ENCODE data around the gene HDAC4. TPM values are rescaled to one million over a fixed set of nuclear protein-coding genes. Genes with fewer than 3 reads are reported as not detected.
"Not testable (repeated sequence)": the region's sequence is repeated elsewhere in the genome, so short reads cannot be mapped to it uniquely, and the experiment has no call there.

Gene HDAC4
- polyA plus RNA-seq, 6 donors from 2014 or later = 1.5 to 6.8 (median 2.8) TPM; not detected in 1

DNA sequence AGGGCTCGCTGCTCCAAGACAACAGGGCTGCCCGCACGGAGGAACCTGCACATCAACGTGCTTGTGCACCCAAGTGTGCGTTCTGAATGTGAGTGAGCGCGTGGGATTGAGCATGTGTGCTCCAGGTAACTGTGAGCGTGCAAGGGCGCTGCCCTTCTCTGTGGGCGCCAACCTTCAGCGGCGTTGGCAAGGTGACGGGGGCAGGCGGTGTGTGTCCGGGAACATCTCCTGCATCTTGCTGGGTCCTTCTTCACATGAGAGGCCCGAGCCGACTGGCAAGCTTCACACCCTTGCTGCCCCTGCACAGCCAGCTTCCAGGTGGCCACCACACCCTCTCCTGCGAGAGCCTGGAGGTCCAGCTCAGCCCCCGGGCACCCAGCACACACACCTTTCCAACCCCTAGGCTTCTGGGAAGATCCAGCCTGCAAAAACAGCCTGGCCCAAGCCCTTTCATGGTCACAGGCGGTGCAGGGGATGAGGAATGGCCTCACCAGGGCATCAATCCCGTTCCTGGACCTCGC is 220.9 kb downstream of the HDAC4 start:
- Mint-ChIP-seq H3K9me3 (peaks cover under 1 to 30% (median 14%) of the 10 kb centered on the region in 7 donors), H3K4me3 (no peak overlapping the region), H3K4me1 (no peaks in the 10 kb centered on the region), H3K27me3 (no peaks in the 10 kb centered on the region), H3K27ac (no peak overlapping the region), H3K36me3 (peaks cover 39 to 43% of the 10 kb centered on the region in 2 donors)
- ATAC-seq (ENCODE audit: low read depth in 2 of 2) (no peak), DNase-seq (no peak)

DNA sequence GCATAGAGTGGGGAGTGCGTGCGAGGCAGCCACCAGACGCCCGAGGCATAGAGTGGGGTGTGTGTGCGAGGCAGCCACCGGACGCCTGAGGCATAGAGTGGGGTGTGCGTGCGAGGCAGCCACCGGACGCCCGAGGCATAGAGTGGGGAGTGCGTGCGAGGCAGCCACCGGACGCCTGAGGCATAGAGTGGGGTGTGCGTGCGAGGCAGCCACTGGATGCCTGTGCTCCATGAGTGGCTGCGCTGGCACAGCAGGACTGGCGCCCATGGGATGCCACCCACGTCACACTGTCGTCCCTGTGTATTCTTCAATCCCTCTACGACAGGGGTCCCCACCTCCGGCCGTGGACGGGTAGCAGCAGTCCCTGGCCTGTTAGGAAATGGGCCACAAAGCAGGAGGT is 221.9 kb downstream of the HDAC4 start:
- peak overlapping the region in 1 of 8 donors; percentile 77 for H3K4me3 Mint-ChIP-seq

DNA sequence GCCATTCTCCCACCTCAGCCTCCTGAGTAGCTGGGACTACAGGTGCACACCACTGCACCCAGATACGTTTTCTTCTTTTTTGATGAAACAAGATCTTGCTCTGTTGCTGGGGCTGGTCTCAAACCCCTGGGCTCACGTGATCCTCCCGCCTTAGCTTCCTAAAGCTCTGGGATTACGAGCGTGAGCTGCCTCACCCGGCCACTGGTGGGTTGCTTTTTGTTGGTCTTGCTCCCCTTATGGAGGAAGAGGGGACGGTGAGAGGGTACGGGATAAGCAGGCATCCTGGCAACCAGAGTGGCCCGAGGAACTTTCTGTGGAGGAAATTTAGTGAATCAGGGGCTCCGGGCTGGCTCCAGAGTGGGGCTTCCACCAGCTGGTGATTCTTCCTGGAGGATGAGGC is 222.3 kb downstream of the HDAC4 start:
- H3K4me3 Mint-ChIP-seq = peak overlapping the region in 1 of 8 donors; percentile 77
- H3K27me3 Mint-ChIP-seq = no peaks in the 10 kb centered on the region
- no peaks in the 10 kb centered on the region for H3K4me1 Mint-ChIP-seq
- peaks cover 11 to 44% (median 19%) of the 10 kb centered on the region in 7 donors for H3K9me3 Mint-ChIP-seq
- peaks cover 53 to 57% of the 10 kb centered on the region in 2 donors for H3K36me3 Mint-ChIP-seq
- ATAC-seq (ENCODE audit: low read depth in 2 of 2) = no peak
- no peak for DNase-seq
- peak overlapping the region in 1 of 6 donors; percentile 49 for H3K27ac Mint-ChIP-seq

More for the DNA sequence above, 221.9 kb downstream of the HDAC4 start:
- DNase-seq (no peak), ATAC-seq (ENCODE audit: low read depth in 2 of 2) (no peak)
- Mint-ChIP-seq H3K27me3 (no peaks in the 10 kb centered on the region), H3K27ac (no peak overlapping the region), H3K4me1 (no peaks in the 10 kb centered on the region), H3K36me3 (peaks cover 49 to 52% of the 10 kb centered on the region in 2 donors), H3K9me3 (peaks cover 10 to 40% (median 18%) of the 10 kb centered on the region in 7 donors)

DNA sequence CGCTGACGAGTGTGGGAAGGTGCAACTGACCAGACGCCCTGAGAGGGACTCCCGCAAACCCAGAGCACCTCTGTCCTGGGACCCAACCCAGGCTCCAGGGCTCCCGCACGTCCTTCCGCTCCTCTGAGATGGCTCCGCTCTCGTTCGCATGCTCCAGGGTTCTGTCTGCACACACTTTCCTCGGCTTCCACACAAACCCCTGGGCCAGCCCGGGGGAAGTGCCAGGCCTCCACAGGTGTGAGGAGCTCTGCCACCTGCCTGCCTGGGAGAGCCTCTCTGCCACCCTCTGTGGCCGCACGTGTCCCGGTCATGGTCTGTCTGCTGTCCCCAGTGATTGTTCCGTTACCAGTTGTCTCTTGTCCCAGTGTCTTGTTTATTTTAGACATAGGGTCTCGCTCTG is 222.9 kb downstream of the HDAC4 start:
- H3K9me3 Mint-ChIP-seq = peaks cover 17 to 49% (median 22%) of the 10 kb centered on the region in 7 donors
- no peak overlapping the region for H3K27ac Mint-ChIP-seq
- no peak for ATAC-seq (ENCODE audit: low read depth in 2 of 2)
- no peak overlapping the region for H3K4me3 Mint-ChIP-seq
- H3K36me3 Mint-ChIP-seq = peaks cover 59 to 61% of the 10 kb centered on the region in 2 donors
- no peak for DNase-seq
- no peaks in the 10 kb centered on the region for H3K27me3 Mint-ChIP-seq
- no peaks in the 10 kb centered on the region for H3K4me1 Mint-ChIP-seq

GRCh38 chr2:239177325-239177724 is 223.5 kb downstream of the HDAC4 start:
- Mint-ChIP-seq H3K27me3 (no peaks in the 10 kb centered on the region), H3K4me1 (no peaks in the 10 kb centered on the region), H3K36me3 (peaks cover 65 to 67% of the 10 kb centered on the region in 2 donors), H3K4me3 (no peak overlapping the region), H3K27ac (no peak overlapping the region), H3K9me3 (peaks cover 22 to 55% (median 27%) of the 10 kb centered on the region in 7 donors)
- no peak for DNase-seq
- no peak for ATAC-seq (ENCODE audit: low read depth in 2 of 2)

DNA sequence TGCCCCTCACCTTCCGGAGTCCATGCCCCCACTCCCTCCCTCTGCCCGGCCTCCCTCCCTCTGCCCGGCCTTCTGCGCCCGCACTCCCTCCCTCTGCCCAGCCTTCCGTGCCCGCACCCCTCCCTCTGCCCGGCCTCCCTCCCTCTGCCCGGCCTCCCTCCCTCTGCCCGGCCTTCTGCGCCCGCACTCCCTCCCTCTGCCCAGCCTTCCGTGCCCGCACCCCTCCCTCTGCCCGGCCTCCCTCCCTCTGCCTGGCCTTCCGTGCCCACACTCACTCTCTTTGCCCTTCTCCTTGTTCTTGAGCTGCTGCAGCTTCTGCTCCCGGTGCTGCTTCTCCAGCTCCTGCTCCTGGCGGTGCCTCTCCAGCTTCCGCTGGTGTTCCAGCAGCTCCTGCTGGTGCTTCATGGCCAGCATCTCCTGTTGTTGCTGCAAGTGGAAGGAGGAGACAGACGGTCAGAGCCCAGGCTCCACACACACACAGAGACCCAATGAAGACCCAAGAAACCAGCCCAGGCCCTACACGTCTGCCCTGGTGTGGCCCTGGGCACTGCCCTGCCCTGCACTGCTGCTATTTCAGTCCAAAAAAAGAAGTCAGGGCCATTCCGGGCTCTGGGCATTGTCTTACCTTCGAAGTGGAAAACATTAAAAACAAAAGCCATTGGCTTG is 224.5 kb downstream of the HDAC4 start:
- ATAC-seq (ENCODE audit: low read depth in 2 of 2); H3K4me1 Mint-ChIP-seq; DNase-seq; H3K27me3 Mint-ChIP-seq; H3K4me3 Mint-ChIP-seq; H3K27ac Mint-ChIP-seq: not testable (repeated sequence)
- Mint-ChIP-seq H3K36me3 (peaks cover 71 to 76% of the 10 kb centered on the region in 2 donors), H3K9me3 (peaks cover 27 to 62% (median 34%) of the 10 kb centered on the region in 7 donors)

GRCh38 chr2:239175181-239175580 is 225.6 kb downstream of the HDAC4 start:
- ATAC-seq (ENCODE audit: low read depth in 2 of 2) (no peak), DNase-seq (no peak)
- peaks cover 32 to 72% (median 41%) of the 10 kb centered on the region in 7 donors for H3K9me3 Mint-ChIP-seq

DNA sequence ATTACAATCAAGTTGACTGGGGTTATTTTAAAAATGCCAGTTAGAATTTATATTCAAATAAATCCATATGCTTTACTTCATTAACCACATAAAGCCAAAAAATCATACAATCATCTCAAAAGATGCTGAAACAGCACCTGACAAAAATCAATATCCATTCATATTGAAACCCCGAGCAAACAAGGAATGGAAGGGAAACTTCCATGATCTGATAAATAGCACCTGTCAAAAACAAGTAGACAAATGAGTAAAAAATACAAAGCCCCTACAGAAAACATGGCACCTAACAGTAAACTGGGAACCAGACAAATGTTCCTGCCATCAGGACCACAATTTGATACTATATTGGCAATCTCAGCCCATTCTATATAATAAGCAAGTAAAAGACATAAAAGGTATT is 227.5 kb downstream of the HDAC4 start:
- DNase-seq = no peak
- Mint-ChIP-seq H3K27me3 (no peaks in the 10 kb centered on the region), H3K36me3 (peaks cover 62 to 73% of the 10 kb centered on the region in 2 donors), H3K4me3 (no peak overlapping the region), H3K27ac (peak overlapping the region in 1 of 6 donors; percentile 40), H3K4me1 (no peaks in the 10 kb centered on the region), H3K9me3 (peaks cover 26 to 69% (median 41%) of the 10 kb centered on the region in 7 donors)
- ATAC-seq (ENCODE audit: low read depth in 2 of 2) = no peak

More at GRCh38 chr2:239175181-239175580, 225.6 kb downstream of the HDAC4 start:
- H3K36me3 Mint-ChIP-seq = peaks cover 74 to 86% of the 10 kb centered on the region in 2 donors
- no peak overlapping the region for H3K4me3 Mint-ChIP-seq
- no peaks in the 10 kb centered on the region for H3K27me3 Mint-ChIP-seq
- no peak overlapping the region for H3K27ac Mint-ChIP-seq
- H3K4me1 Mint-ChIP-seq = no peaks in the 10 kb centered on the region

DNA sequence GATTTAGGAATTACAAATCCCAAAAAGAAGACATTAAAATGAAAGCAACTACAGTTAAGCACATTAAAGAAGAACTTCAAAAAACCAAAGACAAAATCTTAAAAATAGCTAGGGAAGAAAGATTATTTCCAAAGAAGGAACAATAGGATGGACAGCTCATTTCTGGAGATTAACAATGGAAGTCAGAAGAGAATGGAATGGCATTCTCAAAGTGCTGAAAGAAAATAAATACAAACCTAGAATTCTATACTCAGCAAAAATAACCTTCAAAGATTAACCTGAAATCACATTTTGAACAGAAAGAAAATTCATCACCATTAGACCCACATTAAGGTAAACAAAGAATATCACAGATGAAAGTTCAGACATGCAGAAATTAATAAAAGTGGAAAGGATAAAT is 229.2 kb downstream of the HDAC4 start:
- no peak overlapping the region for H3K27ac Mint-ChIP-seq
- peaks cover 22 to 55% (median 37%) of the 10 kb centered on the region in 7 donors for H3K9me3 Mint-ChIP-seq
- no peak for DNase-seq
- no peaks in the 10 kb centered on the region for H3K4me1 Mint-ChIP-seq
- peaks cover 52 to 56% of the 10 kb centered on the region in 2 donors for H3K36me3 Mint-ChIP-seq
- no peak for ATAC-seq (ENCODE audit: low read depth in 2 of 2)
- no peaks in the 10 kb centered on the region for H3K27me3 Mint-ChIP-seq
- no peak overlapping the region for H3K4me3 Mint-ChIP-seq

DNA sequence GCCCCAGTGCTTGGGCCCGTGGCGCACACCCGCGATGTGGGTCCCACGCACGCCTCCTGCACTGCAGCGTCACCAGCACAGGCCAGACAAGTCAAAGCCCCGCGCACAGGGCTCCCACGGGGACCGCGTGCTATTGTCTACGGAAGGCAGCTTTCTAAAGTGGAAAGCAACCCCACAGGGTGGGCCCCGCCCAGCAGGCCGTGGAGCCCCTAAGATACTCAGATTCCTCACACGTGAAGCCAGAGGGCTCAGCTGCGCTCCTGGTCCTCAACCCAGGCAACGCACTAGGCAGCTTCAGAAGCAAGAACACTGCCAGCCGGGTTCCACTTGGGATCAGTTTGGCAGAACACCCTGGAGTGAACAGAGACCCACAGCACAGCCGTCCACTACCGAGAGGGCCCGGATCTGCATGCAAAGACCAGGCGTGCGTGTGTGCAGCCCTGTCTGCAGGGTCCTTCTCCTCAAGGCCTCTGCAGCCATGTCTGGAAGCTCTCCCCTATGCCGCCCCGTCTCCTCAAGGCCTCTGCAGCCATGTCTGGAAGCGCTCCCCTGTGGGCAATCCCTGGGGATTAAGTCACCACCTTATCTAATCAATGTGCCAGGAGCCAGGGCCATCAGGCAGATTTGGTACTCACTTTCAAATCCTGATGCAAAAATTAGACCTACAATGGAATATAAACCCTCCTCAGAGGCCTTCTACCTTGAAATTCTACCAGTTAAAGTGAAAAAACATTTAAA is 231.3 kb downstream of the HDAC4 start:
- DNase-seq = no peak
- H3K9me3 Mint-ChIP-seq = peaks cover 18 to 41% (median 33%) of the 10 kb centered on the region in 7 donors
- H3K27me3 Mint-ChIP-seq = no peaks in the 10 kb centered on the region
- H3K4me3 Mint-ChIP-seq = no peak overlapping the region
- H3K27ac Mint-ChIP-seq = no peak overlapping the region
- no peak for ATAC-seq (ENCODE audit: low read depth in 2 of 2)
- H3K4me1 Mint-ChIP-seq = no peaks in the 10 kb centered on the region
- peaks cover 39 to 44% of the 10 kb centered on the region in 2 donors for H3K36me3 Mint-ChIP-seq

DNA sequence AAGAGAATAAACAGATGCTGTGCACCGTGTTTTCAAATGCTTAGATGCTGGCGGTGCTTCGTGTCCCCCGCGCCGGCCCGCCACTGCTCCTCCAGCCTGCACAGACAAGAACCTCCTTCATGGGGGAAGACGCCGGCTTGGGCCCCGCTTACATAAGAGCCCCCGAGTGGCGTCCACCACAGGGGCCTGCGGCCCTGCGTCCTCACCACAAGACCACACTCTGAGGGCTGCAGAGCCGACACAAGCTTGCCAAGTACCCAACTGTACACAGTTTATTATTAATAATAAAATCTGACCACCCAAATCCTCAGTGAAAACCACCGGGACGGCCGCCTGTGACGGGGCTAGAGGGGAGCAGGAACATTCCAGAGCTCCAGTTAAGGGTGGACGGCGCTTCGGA is 232.2 kb downstream of the HDAC4 start:
- H3K27me3 Mint-ChIP-seq = no peaks in the 10 kb centered on the region
- peaks cover 13 to 32% (median 26%) of the 10 kb centered on the region in 7 donors for H3K9me3 Mint-ChIP-seq
- H3K27ac Mint-ChIP-seq = no peak overlapping the region
- ATAC-seq (ENCODE audit: low read depth in 2 of 2) (no peak), DNase-seq (no peak)
- H3K4me1 Mint-ChIP-seq = no peaks in the 10 kb centered on the region
- H3K4me3 Mint-ChIP-seq = no peak overlapping the region
- peaks cover 30 to 35% of the 10 kb centered on the region in 2 donors for H3K36me3 Mint-ChIP-seq

DNA sequence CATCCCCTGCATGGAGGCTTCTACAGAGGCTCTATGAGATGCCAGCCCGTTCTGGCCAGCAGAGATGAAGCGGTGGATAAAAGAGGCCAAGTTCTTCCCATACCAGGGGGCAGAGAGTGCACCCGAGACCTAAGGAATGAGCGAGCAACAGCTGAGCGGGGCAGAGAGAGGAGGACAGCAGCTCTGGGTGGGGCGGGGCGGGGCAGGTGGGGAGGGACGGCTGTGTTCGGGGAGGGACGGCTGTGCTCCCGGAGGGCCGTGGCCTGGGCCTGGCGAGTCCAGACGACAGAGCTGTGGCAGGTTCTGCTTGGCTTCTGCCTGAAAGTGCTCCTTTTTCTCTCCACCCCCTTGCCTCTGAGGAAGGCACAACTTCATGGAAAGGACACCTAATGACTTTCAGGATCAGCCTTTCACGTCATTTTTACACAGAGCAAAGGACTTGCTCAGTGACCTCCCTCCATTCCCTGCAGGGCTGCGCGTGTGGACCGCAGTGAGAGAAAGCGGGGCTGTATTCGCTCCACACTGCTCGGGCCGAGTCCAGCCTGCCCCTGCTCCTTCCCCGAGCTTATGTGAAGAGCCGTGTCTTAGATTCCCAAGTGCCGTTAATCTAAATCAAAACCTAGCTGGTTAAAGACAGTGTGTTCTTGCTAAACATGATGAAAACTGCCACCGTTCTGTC is 232.9 kb downstream of the HDAC4 start:
- H3K9me3 Mint-ChIP-seq = peaks cover 12 to 25% (median 20%) of the 10 kb centered on the region in 7 donors
- DNase-seq = no peak
- H3K4me3 Mint-ChIP-seq = no peak overlapping the region
- H3K36me3 Mint-ChIP-seq = peaks cover 25 to 28% of the 10 kb centered on the region in 2 donors
- no peak overlapping the region for H3K27ac Mint-ChIP-seq
- ATAC-seq (ENCODE audit: low read depth in 2 of 2) = no peak
- no peaks in the 10 kb centered on the region for H3K4me1 Mint-ChIP-seq
- no peaks in the 10 kb centered on the region for H3K27me3 Mint-ChIP-seq

DNA sequence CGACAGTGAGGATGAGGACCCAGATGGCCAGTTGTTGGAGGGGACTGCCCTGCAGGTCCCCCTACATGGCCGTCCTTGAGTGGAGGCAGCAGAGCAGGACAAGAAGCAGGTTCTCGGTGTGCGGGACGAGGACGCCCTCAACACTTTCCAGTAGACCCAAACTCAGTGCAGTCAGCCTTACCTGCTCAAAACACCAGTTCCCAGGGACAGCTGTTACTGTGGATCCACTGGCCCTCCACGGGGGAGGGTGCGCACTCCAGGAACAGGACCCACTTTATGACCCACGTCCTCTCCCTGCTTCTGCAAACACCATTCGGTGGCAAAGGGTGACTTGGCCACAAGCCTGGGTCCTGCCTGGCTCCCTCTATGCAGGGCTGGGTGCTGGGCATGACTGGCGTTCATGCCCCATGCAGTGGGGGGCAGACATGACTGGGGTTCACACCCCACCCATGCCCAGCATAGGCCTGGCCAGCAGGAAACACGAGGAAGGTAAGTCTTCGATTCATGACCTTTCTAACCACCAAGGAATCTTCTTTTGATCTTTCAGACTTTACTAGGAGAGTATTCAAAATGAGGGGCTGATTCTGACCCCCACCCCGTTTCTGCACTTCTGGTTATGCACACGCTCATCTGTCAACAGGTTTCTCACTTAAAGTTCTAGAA is 233.7 kb downstream of the HDAC4 start:
- Mint-ChIP-seq H3K27ac (no peak overlapping the region), H3K27me3 (no peaks in the 10 kb centered on the region), H3K36me3 (peaks cover 20 to 21% of the 10 kb centered on the region in 2 donors), H3K4me1 (no peaks in the 10 kb centered on the region), H3K4me3 (no peak overlapping the region), H3K9me3 (peaks cover 8 to 18% (median 13%) of the 10 kb centered on the region in 7 donors)
- DNase-seq (no peak), ATAC-seq (ENCODE audit: low read depth in 2 of 2) (no peak)
